Skin of body (tissue), 3 donors: ENCODE measurements around the gene IL36G. TPM values are rescaled to one million over a fixed set of nuclear protein-coding genes. Genes with fewer than 3 reads are reported as not detected.

ENCODE experiments used
- DNase-seq: peaks from one replicate; lab custom pipeline; 2025; lab: John Stamatoyannopoulos, UW
- small RNA-seq: library from RNA; depleted of rRNA; stranded (forward); fragments of <200 nt; gene quantifications from one replicate; pipeline ENCODE3, GENCODE V24; 2014; ENCODE audit warnings: low replicate concordance
- total RNA-seq: library from RNA; depleted of rRNA; stranded (reverse); fragments of >200 nt; gene quantifications from one replicate; pipeline ENCODE4 v1.2.3, GENCODE V29; 2014

Gene IL36G
- total RNA-seq, 1 donor from 2014 or later, result 4.4 TPM

- no peak for DNase-seq
Observed at GRCh38 chr2:113018509-113018908, 40.7 kb downstream of the IL36G start.

- DNase-seq, result no peak
Observed at GRCh38 chr2:113021312-113021711, 43.5 kb downstream of the IL36G start.

- no peak for DNase-seq
Observed at GRCh38 chr2:113024764-113025163, 47.0 kb downstream of the IL36G start.

- no peak for DNase-seq
Observed at GRCh38 chr2:113025737-113026136, 47.9 kb downstream of the IL36G start.

GRCh38 chr2:113027691-113028090, 49.9 kb downstream of the IL36G start:
- no peak for DNase-seq

GRCh38 chr2:113028112-113028511, 50.3 kb downstream of the IL36G start:
- DNase-seq, result no peak

GRCh38 chr2:113032737-113033136, 54.9 kb downstream of the IL36G start:
- no peak for DNase-seq

- no peak for DNase-seq
Observed at GRCh38 chr2:113034016-113034415, 56.2 kb downstream of the IL36G start.

Small RNAs within 50 kb of the gene (small RNA-seq; reads per million reads assigned to genes)
- not detected for gene HMGN2P23

Other genes with a start within 250 kb of the IL36G start
- 6.0 TPM for gene CKAP2L, start 213.4 kb upstream of the IL36G start, total RNA-seq
- gene IL1A, start 193.5 kb upstream of the IL36G start, total RNA-seq, result 0.20 TPM
- gene IL1B, start 141.2 kb upstream of the IL36G start, total RNA-seq, result 2.4 TPM
- 2.0 TPM for gene IL37, start 66.8 kb upstream of the IL36G start, total RNA-seq
- gene IL36A, start 27.5 kb downstream of the IL36G start, total RNA-seq, result not detected
- gene IL36B, start 74.9 kb downstream of the IL36G start, total RNA-seq, result 0.20 TPM
- 10.9 TPM for gene IL36RN, start 81.2 kb downstream of the IL36G start, total RNA-seq
- gene IL1F10, start 90.0 kb downstream of the IL36G start, total RNA-seq, result 2.7 TPM
- 20.7 TPM for gene IL1RN, start 149.6 kb downstream of the IL36G start, total RNA-seq
- gene PSD4, start 196.0 kb downstream of the IL36G start, total RNA-seq, result 12.9 TPM